Breast epithelium (tissue), 4 donors: ENCODE data around the gene ARID1B. TPM values are rescaled to one million over a fixed set of nuclear protein-coding genes. Genes with fewer than 3 reads are reported as not detected.

ENCODE experiments used
- DNase-seq, 2 donors: peaks; one replicate each; pipeline ENCODE4 v3.0.0-alpha.2; 2019; ENCODE audit warnings: low spot score in 2 of 2
- H3K27ac ChIP-seq, 2 donors: fragments of 200-600 bp; sonication (generic) in 1 of 2; one replicate each; pipeline ENCODE4 v1.5.1; 2016 to 2019; ENCODE audit warnings: mild to moderate bottlenecking in 1 of 2
- H3K27me3 ChIP-seq, 2 donors: fragments of 200-600 bp; sonication (generic) in 1 of 2; one replicate each; pipeline versions ENCODE4 v1.5.1 to v1.6.0; 2017 to 2019; ENCODE audit warnings: control low read depth in 1 of 2, mild to moderate bottlenecking in 1 of 2
- H3K36me3 ChIP-seq: fragments of 200-600 bp; one replicate; pipeline ENCODE4 v1.5.1; 2019
- H3K4me1 ChIP-seq, 2 donors: fragments of 200-600 bp; sonication (generic); one replicate each; pipeline ENCODE4 v1.5.1; 2016 to 2019; ENCODE audit warnings: control low read depth in 1 of 2
- H3K4me3 ChIP-seq, 3 donors: fragments of 200-600 bp; sonication (generic); 1 replicate in 2 of 3; 2 replicates in 1 of 3; pipeline ENCODE4 v1.5.1; 2016 to 2019; ENCODE audit warnings: mild to moderate bottlenecking in 3 of 3, moderate library complexity in 2 of 3
- H3K9me3 ChIP-seq, 2 donors: fragments of 200-600 bp; sonication (generic) in 1 of 2; one replicate each; pipeline ENCODE4 v1.5.1; 2016 to 2019; ENCODE audit warnings: control low read depth in 1 of 2
- POLR2A ChIP-seq: fragments of 450-650 bp; IDR thresholded peaks from one replicate; pipeline ENCODE4 v1.6.1; 2016; ENCODE audit warnings: antibody characterized with exemption, mild to moderate bottlenecking, moderate library complexity
- POLR2AphosphoS5 ChIP-seq, 3 donors: sonication (generic); formaldehyde crosslinking; IDR thresholded peaks; one replicate each; pipeline ENCODE4 v1.6.1; 2017; ENCODE audit warnings: antibody characterized with exemption in 3 of 3
- intact Hi-C: fragments of 100-400 bp; cut with DNase I; formaldehyde crosslinking; loops from one replicate; pipeline ENCODE4 v1.15.1; 2023; ENCODE audit warnings: low total_unique reads
- total RNA-seq, 3 donors: library from RNA; depleted of rRNA; stranded (reverse); fragments of >200 nt; gene quantifications; one replicate each; pipeline ENCODE4 v1.1.0, GENCODE V29; 2016
- TF ChIP-seq, protein P1 (sequence below), 3 donors: fragments of 450-650 bp; IDR thresholded peaks; one replicate each; pipeline ENCODE4 v1.5.1; 2016 to 2017; ENCODE audit warnings: antibody characterized with exemption in 3 of 3, mild to moderate bottlenecking in 3 of 3, moderate library complexity in 3 of 3

ARID1B gene
- total RNA-seq, 3 donors from 2014 or later = 99.9 to 205 (median 131) TPM

DNA sequence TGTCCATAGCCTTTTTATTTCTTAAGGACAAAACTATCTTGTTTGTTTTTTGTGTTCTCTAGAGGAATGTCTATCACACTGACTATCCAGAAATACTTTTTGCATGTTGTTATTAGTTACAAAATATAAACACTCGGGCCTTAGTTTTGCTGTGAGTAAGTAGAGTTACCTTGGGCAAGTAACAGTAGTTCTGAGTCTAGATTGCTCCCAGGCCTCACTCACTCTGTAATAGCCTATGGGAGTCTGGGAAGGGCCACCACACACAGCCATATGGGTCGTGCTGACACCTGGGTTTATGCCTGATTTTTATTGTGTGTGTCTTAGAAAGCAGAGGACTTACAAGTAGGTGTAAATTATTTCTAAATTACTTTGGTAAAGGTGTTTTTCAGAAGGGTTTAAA is 360.3 kb downstream of the ARID1B start:
- Histone ChIP-seq H3K27me3 (no peaks in the 10 kb centered on the region), H3K9me3 (no peaks in the 10 kb centered on the region), H3K4me3 (no peak overlapping the region), H3K27ac (no peak overlapping the region), H3K4me1 (no peaks in the 10 kb centered on the region), H3K36me3 (no peaks in the 10 kb centered on the region)
- DNase-seq = no peak
- TF ChIP-seq POLR2AphosphoS5 (IDR thresholded peaks at IDR 0.05) (no peak), POLR2A (no peak)
- TF ChIP-seq, protein P1, sequence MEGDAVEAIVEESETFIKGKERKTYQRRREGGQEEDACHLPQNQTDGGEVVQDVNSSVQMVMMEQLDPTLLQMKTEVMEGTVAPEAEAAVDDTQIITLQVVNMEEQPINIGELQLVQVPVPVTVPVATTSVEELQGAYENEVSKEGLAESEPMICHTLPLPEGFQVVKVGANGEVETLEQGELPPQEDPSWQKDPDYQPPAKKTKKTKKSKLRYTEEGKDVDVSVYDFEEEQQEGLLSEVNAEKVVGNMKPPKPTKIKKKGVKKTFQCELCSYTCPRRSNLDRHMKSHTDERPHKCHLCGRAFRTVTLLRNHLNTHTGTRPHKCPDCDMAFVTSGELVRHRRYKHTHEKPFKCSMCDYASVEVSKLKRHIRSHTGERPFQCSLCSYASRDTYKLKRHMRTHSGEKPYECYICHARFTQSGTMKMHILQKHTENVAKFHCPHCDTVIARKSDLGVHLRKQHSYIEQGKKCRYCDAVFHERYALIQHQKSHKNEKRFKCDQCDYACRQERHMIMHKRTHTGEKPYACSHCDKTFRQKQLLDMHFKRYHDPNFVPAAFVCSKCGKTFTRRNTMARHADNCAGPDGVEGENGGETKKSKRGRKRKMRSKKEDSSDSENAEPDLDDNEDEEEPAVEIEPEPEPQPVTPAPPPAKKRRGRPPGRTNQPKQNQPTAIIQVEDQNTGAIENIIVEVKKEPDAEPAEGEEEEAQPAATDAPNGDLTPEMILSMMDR (IDR thresholded peaks at IDR 0.05) = no peak
- intact Hi-C loops = no loop called here

- no peak overlapping the region for H3K4me3 ChIP-seq
- intact Hi-C loops = no loop called here
- DNase-seq = no peak
These were observed 362.0 kb downstream of the ARID1B start for GRCh38 chr6:157139054-157139708.

GRCh38 chr6:157143171-157143889 is 366.2 kb downstream of the ARID1B start:
- Histone ChIP-seq H3K27ac (peak overlapping the region; percentile 57 to 83), H3K36me3 (no peaks in the 10 kb centered on the region), H3K27me3 (no peaks in the 10 kb centered on the region), H3K9me3 (no peaks in the 10 kb centered on the region), H3K4me1 (peaks cover 6 to 22% of the 10 kb centered on the region in 2 donors), H3K4me3 (no peak overlapping the region)
- intact Hi-C loops = no loop called here
- TF ChIP-seq POLR2A (no peak), POLR2AphosphoS5 (IDR thresholded peaks at IDR 0.05) (no peak)
- TF ChIP-seq, protein P1 (IDR thresholded peaks at IDR 0.05) = no peak
- DNase-seq = no peak

More at GRCh38 chr6:157139054-157139708, 362.0 kb downstream of the ARID1B start:
- no peaks in the 10 kb centered on the region for H3K36me3 ChIP-seq
- H3K4me1 ChIP-seq = peaks cover 2 to 8% of the 10 kb centered on the region in 2 donors
- no peaks in the 10 kb centered on the region for H3K27me3 ChIP-seq
- no peaks in the 10 kb centered on the region for H3K9me3 ChIP-seq
- TF ChIP-seq POLR2AphosphoS5 (IDR thresholded peaks at IDR 0.05) (no peak), POLR2A (no peak)
- TF ChIP-seq, protein P1 (IDR thresholded peaks at IDR 0.05) = no peak
- no peak overlapping the region for H3K27ac ChIP-seq

DNA sequence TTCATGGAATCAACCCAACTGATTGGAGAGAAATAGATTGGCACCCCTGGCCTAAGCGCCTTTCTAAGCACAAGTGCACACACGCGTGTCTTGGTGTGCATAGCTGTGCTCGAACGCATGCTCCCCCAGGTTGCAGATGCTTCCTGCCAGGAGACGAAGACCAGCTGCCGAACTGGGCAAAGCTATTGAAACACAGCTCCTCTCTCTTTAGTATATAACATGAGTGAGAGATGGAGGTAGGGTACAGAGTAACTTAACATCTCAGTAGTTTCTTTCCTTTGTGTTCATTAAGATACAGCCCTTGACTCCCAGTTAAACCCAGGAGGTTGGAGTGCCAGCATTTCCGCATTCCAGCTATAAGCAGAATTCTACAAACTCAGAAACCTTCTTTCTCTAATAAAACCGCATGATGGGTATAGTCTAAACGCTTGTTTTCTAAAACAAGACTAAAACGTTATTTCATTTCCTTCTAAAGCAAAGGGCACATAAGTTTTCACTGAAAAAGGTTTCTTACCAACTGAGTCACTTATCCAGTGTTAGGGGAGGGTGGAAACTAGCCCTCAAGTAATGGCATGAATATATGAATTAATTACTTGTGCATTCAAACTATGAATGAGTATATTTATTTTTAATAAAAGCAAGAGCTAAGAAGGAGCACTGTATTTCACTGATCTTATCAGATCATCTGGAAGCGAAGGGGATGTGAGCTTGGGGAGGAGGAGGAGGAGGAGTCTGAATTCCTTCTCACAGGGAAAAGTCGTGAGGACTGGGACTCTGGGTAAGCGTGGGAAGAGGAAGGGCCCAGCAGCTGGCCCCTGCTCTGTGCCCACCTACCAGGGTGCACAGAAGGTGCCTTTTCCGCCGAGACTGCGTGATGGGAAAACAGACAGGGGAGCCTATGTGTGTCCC is 367.0 kb downstream of the ARID1B start:
- intact Hi-C loops = no loop called here
- H3K36me3 ChIP-seq = no peaks in the 10 kb centered on the region
- H3K27me3 ChIP-seq = no peaks in the 10 kb centered on the region
- peaks cover 6 to 22% of the 10 kb centered on the region in 2 donors for H3K4me1 ChIP-seq
- H3K4me3 ChIP-seq = peak overlapping the region in 1 of 3 donors; percentile 48
- peak overlapping the region; percentile 83 for H3K27ac ChIP-seq
- TF ChIP-seq POLR2AphosphoS5 (IDR thresholded peaks at IDR 0.05) (no peak), POLR2A (no peak)
- TF ChIP-seq, protein P1 (IDR thresholded peaks at IDR 0.05) = no peak
- no peak for DNase-seq
- no peaks in the 10 kb centered on the region for H3K9me3 ChIP-seq
